Measurements from ENCODE around the gene KDM6A.

The KDM6A gene

GRCh38 chrX:44931441-44931973, 58.5 kb downstream of the KDM6A start:
- Histone ChIP-seq H4K91ac (ENCODE audit: low read length) (no peak overlapping the region), H2BK12ac (ENCODE audit: low read length in 2 of 2) (no peak overlapping the region), H3K23ac (ENCODE audit: low read length in 2 of 2) (no peak overlapping the region), H2BK120ac (ENCODE audit: low read depth, low read length) (no peak overlapping the region), H3K18ac (ENCODE audit: low read depth in 1 of 2, low read length in 2 of 2) (no peak overlapping the region), H3K4me3 (ENCODE audit: insufficient read depth in 1 of 2, low read depth in 1 of 2, low read length in 2 of 2) (no peak overlapping the region), H2BK5ac (ENCODE audit: low read depth, low read length, poor library complexity, severe bottlenecking) (no peak overlapping the region), H4K8ac (ENCODE audit: low read length) (no peak overlapping the region), H3K27me3 (ENCODE audit: control insufficient read depth in 1 of 2, insufficient read depth in 1 of 2, low read length in 2 of 2) (no peaks in the 10 kb centered on the region), H3K4me1 (ENCODE audit: control insufficient read depth, insufficient read depth, low read depth, low read length) (no peaks in the 10 kb centered on the region), H3K4me2 (ENCODE audit: low read length, poor library complexity, severe bottlenecking) (no peak overlapping the region), H3K9me3 (ENCODE audit: control insufficient read depth, low read length) (no peaks in the 10 kb centered on the region), H3K4ac (ENCODE audit: low read depth in 1 of 2, low read length in 2 of 2) (no peak overlapping the region), H3K27ac (ENCODE audit: low read length, poor library complexity, severe bottlenecking) (no peak overlapping the region), H3K14ac (ENCODE audit: low read length in 2 of 2) (no peak overlapping the region), H2AFZ (ENCODE audit: low read depth, low read length) (no peak overlapping the region), H3K79me1 (replicated peaks; ENCODE audit: low read length, poor library complexity, severe bottlenecking) (no peaks in the 10 kb centered on the region), H3K9ac (ENCODE audit: low read length) (no peak overlapping the region), H2AK5ac (ENCODE audit: low read length, severe bottlenecking) (no peak overlapping the region), H2BK15ac (ENCODE audit: low read depth, poor library complexity, severe bottlenecking) (no peak overlapping the region), H3K36me3 (ENCODE audit: control insufficient read depth in 1 of 2, insufficient read depth in 2 of 2, low read depth in 1 of 2, low read length in 2 of 2) (no peaks in the 10 kb centered on the region)
- no peak for DNase-seq
- 89% methylated on average over 1 of the region's 4 CpGs for WGBS

DNA sequence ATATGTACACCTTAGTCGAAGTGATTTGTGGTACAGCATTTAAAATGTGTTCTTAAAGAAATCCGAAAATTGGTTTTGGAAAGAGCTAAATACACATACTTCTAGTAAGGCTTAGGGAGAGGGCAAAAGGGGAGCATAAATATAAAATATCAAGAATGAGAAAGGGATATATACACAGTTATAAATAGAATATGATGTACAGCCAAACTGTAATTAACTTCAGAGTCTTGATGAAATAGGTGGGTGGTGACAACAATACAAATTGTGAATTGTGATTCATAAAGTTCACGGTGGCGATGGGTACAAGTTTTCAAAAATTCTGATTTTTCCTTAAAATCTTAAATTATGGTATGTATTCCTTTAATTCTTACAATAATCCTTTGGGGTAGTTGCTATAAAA, 62.2 kb downstream of the KDM6A start:
- H3K4me2 ChIP-seq (ENCODE audit: low read length, poor library complexity, severe bottlenecking): no peak overlapping the region
- H2BK12ac ChIP-seq (ENCODE audit: low read length in 2 of 2): no peak overlapping the region
- H2BK15ac ChIP-seq (ENCODE audit: low read depth, poor library complexity, severe bottlenecking): no peak overlapping the region
- no peaks in the 10 kb centered on the region for H3K9me3 ChIP-seq (ENCODE audit: control insufficient read depth, low read length)
- no peak overlapping the region for H4K8ac ChIP-seq (ENCODE audit: low read length)
- H3K4ac ChIP-seq (ENCODE audit: low read depth in 1 of 2, low read length in 2 of 2): no peak overlapping the region
- H3K36me3 ChIP-seq (ENCODE audit: control insufficient read depth in 1 of 2, insufficient read depth in 2 of 2, low read depth in 1 of 2, low read length in 2 of 2): no peaks in the 10 kb centered on the region
- no peak overlapping the region for H2BK5ac ChIP-seq (ENCODE audit: low read depth, low read length, poor library complexity, severe bottlenecking)
- no peak overlapping the region for H3K27ac ChIP-seq (ENCODE audit: low read length, poor library complexity, severe bottlenecking)
- H3K23ac ChIP-seq (ENCODE audit: low read length in 2 of 2): no peak overlapping the region
- DNase-seq: no peak
- WGBS: 100% methylated on average over 1 of the region's 4 CpGs
- H3K9ac ChIP-seq (ENCODE audit: low read length): no peak overlapping the region
- no peak overlapping the region for H3K18ac ChIP-seq (ENCODE audit: low read depth in 1 of 2, low read length in 2 of 2)
- H3K4me1 ChIP-seq (ENCODE audit: control insufficient read depth, insufficient read depth, low read depth, low read length): peaks cover 3% of the 10 kb centered on the region
- H3K14ac ChIP-seq (ENCODE audit: low read length in 2 of 2): no peak overlapping the region
- H2BK120ac ChIP-seq (ENCODE audit: low read depth, low read length): no peak overlapping the region
- no peaks in the 10 kb centered on the region for H3K79me1 ChIP-seq (replicated peaks; ENCODE audit: low read length, poor library complexity, severe bottlenecking)
- H2AK5ac ChIP-seq (ENCODE audit: low read length, severe bottlenecking): no peak overlapping the region
- H4K91ac ChIP-seq (ENCODE audit: low read length): no peak overlapping the region
- no peak overlapping the region for H2AFZ ChIP-seq (ENCODE audit: low read depth, low read length)
- H3K4me3 ChIP-seq (ENCODE audit: insufficient read depth in 1 of 2, low read depth in 1 of 2, low read length in 2 of 2): no peak overlapping the region
- no peaks in the 10 kb centered on the region for H3K27me3 ChIP-seq (ENCODE audit: control insufficient read depth in 1 of 2, insufficient read depth in 1 of 2, low read length in 2 of 2)

DNA sequence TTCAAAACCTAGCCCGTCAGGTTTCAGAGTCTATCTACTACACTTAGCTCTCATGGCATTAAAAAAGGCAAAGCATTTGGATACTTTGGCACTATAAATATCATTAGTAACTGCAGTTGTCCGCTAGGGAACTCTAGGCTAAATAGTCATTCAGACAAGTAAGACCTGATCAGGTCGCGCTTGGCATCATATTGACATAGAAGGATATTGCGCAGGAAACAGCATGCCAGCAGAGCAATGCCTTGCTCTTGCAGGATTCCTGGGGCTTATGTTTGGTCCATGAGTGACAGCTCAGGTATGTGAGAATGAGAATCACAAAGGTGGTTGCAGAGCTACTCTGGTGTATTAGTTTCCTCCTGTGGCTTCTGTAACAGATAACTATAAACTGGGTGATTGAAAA, 62.7 kb downstream of the KDM6A start:
- Histone ChIP-seq H3K4me1 (ENCODE audit: control insufficient read depth, insufficient read depth, low read depth, low read length) (peaks cover 3% of the 10 kb centered on the region), H2AFZ (ENCODE audit: low read depth, low read length) (no peak overlapping the region), H3K27ac (ENCODE audit: low read length, poor library complexity, severe bottlenecking) (no peak overlapping the region), H3K79me1 (replicated peaks; ENCODE audit: low read length, poor library complexity, severe bottlenecking) (no peaks in the 10 kb centered on the region), H3K9ac (ENCODE audit: low read length) (no peak overlapping the region), H2BK120ac (ENCODE audit: low read depth, low read length) (no peak overlapping the region), H3K14ac (ENCODE audit: low read length in 2 of 2) (no peak overlapping the region), H3K9me3 (ENCODE audit: control insufficient read depth, low read length) (no peaks in the 10 kb centered on the region), H3K23ac (ENCODE audit: low read length in 2 of 2) (no peak overlapping the region), H3K27me3 (ENCODE audit: control insufficient read depth in 1 of 2, insufficient read depth in 1 of 2, low read length in 2 of 2) (no peaks in the 10 kb centered on the region), H3K18ac (ENCODE audit: low read depth in 1 of 2, low read length in 2 of 2) (no peak overlapping the region), H3K4ac (ENCODE audit: low read depth in 1 of 2, low read length in 2 of 2) (no peak overlapping the region), H3K4me3 (ENCODE audit: insufficient read depth in 1 of 2, low read depth in 1 of 2, low read length in 2 of 2) (no peak overlapping the region), H4K8ac (ENCODE audit: low read length) (no peak overlapping the region), H2BK12ac (ENCODE audit: low read length in 2 of 2) (no peak overlapping the region), H2BK5ac (ENCODE audit: low read depth, low read length, poor library complexity, severe bottlenecking) (no peak overlapping the region), H3K36me3 (ENCODE audit: control insufficient read depth in 1 of 2, insufficient read depth in 2 of 2, low read depth in 1 of 2, low read length in 2 of 2) (no peaks in the 10 kb centered on the region), H4K91ac (ENCODE audit: low read length) (no peak overlapping the region), H3K4me2 (ENCODE audit: low read length, poor library complexity, severe bottlenecking) (no peak overlapping the region), H2AK5ac (ENCODE audit: low read length, severe bottlenecking) (no peak overlapping the region), H2BK15ac (ENCODE audit: low read depth, poor library complexity, severe bottlenecking) (no peak overlapping the region)
- 99% methylated on average over 5 of the region's 5 CpGs for WGBS
- no peak for DNase-seq

- Histone ChIP-seq H3K4me3 (ENCODE audit: insufficient read depth in 1 of 2, low read depth in 1 of 2, low read length in 2 of 2) (no peak overlapping the region), H4K8ac (ENCODE audit: low read length) (no peak overlapping the region), H3K36me3 (ENCODE audit: control insufficient read depth in 1 of 2, insufficient read depth in 2 of 2, low read depth in 1 of 2, low read length in 2 of 2) (no peaks in the 10 kb centered on the region), H3K14ac (ENCODE audit: low read length in 2 of 2) (no peak overlapping the region), H3K9ac (ENCODE audit: low read length) (no peak overlapping the region), H3K4ac (ENCODE audit: low read depth in 1 of 2, low read length in 2 of 2) (no peak overlapping the region), H2AK5ac (ENCODE audit: low read length, severe bottlenecking) (no peak overlapping the region), H3K27ac (ENCODE audit: low read length, poor library complexity, severe bottlenecking) (peak overlapping the region; percentile 35), H3K79me1 (replicated peaks; ENCODE audit: low read length, poor library complexity, severe bottlenecking) (no peaks in the 10 kb centered on the region), H3K27me3 (ENCODE audit: control insufficient read depth in 1 of 2, insufficient read depth in 1 of 2, low read length in 2 of 2) (no peaks in the 10 kb centered on the region), H2BK5ac (ENCODE audit: low read depth, low read length, poor library complexity, severe bottlenecking) (no peak overlapping the region), H4K91ac (ENCODE audit: low read length) (no peak overlapping the region), H2BK12ac (ENCODE audit: low read length in 2 of 2) (no peak overlapping the region), H3K4me1 (ENCODE audit: control insufficient read depth, insufficient read depth, low read depth, low read length) (peaks cover 3% of the 10 kb centered on the region), H3K9me3 (ENCODE audit: control insufficient read depth, low read length) (no peaks in the 10 kb centered on the region), H2BK15ac (ENCODE audit: low read depth, poor library complexity, severe bottlenecking) (no peak overlapping the region), H3K4me2 (ENCODE audit: low read length, poor library complexity, severe bottlenecking) (no peak overlapping the region), H3K23ac (ENCODE audit: low read length in 2 of 2) (no peak overlapping the region), H2AFZ (ENCODE audit: low read depth, low read length) (no peak overlapping the region), H3K18ac (ENCODE audit: low read depth in 1 of 2, low read length in 2 of 2) (no peak overlapping the region), H2BK120ac (ENCODE audit: low read depth, low read length) (no peak overlapping the region)
- DNase-seq: no peak
- 92% methylated on average over 1 of the region's 2 CpGs for WGBS
Measured at GRCh38 chrX:44937606-44938005, 64.6 kb downstream of the KDM6A start.

Data from mesenchymal stem cell (in vitro differentiated cells and primary cell).